ENCODE measurements around the gene ZDHHC7.

The ZDHHC7 gene

DNA sequence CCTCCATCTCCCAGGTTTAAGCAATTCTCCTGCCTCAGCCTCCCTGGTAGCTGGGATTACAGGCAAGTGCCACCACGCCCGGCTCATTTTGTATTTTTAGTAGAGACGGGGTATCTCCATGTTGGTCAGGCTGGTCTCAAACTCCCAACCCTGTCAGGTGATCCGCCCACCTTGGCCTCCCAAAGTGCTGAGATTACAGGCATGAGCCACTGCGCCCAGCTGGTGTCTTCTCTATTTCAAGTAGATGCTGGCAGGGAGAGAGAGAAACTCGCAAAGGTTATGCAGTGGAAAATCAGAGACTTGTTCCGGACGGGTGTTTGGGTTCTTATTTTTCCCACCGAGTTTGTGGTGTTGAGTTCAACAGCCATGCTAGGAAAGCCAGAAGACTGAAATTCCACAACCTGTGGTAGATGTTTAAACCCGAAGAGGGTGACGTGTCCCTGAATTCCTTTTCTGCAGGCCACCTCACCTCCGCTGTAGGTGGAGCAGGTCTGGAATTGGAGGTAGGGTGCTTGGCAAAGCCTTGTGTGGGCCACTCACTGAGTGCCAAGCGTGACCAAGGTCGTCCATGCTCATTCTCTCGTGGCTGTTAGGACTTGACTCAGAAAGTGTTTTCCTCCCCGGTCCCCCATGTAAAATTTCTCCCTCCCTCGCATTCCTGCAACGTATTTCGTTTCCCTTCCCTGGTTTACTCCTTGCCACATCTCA lies 7.3 kb upstream of the ZDHHC7 start:
- DNase-seq (ENCODE audit: low read depth): no peak

DNA sequence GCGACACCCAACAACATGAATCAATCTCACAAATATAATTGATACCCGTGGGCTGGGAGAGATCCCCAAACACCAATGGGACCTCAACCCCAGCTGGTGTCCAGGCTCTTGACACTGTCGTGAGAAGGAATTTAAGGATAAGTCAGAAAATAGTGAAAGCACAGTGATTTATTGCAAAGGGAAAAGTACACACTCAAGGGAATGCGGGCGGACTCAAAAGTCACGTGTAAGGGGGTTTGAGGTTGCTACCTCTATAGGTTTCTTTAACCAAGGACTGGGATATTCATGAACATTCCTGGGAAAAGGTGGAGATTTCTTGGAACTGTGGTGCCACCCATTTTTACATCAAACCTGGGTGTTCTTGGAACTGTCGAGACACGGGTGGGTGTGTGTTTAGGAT lies 6.3 kb upstream of the ZDHHC7 start:
- no peak for DNase-seq (ENCODE audit: low read depth)

DNA sequence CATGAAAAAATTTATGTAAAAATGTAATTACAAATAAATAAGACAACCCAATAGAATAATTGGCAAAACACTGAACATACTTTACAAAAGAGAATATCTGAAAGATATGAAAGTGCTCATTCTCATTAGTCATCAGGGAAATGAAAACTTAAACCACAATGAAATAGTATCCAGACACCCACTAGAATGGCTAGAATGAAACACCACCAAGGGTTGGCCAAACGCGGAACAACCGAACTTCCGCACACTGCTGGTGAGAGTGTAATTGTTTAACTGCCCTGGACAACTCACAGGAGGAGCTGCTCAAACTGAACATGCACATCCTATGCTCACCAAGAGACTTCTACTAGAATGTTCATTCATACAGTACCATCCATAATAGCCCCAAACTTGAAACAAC lies 5.8 kb upstream of the ZDHHC7 start:
- DNase-seq (ENCODE audit: low read depth): no peak

DNA sequence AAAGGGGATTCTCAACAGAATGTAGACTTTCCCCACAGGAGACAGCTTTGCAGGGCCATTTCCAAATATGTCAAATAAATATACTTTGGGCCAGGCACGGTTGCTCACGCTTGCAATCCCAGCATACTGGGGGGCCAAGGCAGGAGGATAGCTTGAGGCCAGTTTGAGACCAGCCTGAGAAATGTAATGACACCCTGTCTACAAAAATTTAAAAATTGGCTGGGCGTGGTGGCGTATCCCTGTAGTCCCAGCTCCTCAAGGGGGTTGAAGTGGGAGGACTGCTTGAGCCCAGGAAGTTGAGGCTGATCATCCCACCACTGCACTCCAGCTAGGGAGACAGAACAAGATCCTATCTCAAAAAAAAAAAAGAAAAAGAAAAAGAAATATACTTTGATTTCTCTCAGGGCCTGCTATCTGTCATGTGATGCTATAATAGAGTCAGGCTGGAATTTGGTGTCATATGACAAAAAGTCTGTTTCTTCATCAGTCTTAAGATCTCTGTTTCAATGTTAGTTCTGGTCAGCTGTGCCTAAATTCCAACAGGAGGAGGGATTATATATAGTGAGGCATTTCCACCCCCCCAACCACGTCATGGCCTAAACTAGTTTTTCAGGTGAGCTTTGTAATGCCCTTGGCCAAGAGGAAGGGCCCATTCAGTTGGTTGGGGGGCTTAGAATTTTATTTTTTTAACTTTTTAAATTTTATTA lies 4.3 kb upstream of the ZDHHC7 start:
- no peak for DNase-seq (ENCODE audit: low read depth)

DNA sequence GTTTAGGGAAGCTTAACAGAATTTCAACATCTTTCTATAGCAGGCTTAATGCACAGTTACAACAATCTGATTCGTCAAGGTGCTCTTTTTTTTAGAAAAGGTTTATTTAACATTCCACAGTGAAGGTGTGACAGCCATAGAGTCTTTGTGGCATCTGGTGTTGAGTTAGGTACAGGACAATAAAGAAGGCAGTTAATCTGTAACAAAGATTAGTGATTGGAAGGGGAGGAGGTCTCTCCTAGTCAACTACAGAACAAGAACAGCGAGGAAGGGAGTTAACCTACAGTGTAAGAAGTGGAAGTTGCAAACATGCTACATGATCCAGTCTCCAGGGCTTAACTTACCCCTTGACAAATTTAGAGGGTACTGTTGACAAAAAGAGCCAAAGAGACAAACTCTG lies 3.0 kb upstream of the ZDHHC7 start:
- DNase-seq (ENCODE audit: low read depth): no peak

DNA sequence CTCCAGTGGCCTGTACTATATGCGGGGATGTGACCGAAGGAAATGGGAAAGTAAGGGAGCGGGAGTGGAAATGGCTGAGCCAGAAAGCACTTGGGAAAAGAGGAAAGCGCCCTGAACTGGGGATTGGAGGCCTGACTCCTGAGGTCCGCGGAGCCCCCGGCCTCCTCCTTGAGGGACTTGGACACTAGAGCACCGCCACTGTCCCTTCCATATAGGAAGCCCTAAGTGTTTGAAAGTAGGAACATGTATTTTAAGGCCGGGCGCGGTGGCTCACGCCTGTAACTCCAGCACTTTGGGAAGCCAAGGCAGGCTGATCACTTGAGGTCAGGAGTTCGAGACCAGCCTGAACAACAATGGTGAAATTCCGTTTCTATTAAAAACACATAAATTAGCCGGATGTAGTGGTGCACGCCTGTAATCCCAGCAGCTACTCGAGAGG lies 530 bp upstream of the ZDHHC7 start:
- DNase-seq (ENCODE audit: low read depth): no peak

DNA sequence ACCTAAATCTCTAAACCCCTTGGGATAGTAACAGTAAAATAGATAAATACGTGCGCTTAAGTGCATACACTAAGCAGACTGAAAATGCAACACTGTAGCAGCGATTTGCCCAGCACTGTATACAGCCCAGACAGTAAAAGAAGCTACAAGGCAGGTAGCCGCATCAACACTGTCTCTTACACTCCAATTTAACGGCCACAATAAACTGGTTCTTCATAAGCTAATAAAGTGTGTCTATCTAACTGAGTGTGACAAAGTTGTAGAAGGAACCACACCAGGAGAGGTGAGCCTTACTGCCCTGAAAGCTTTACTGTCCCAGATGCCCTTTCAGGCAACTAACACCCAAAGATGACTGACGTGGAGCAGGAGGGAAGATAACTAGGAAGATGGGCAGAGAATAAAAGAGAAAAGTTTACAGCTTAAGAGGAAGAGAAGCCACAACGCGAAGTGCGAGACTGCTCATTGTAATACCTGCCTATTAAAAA lies 847 bp downstream of the ZDHHC7 start:
- no peak for DNase-seq (ENCODE audit: low read depth)

DNA sequence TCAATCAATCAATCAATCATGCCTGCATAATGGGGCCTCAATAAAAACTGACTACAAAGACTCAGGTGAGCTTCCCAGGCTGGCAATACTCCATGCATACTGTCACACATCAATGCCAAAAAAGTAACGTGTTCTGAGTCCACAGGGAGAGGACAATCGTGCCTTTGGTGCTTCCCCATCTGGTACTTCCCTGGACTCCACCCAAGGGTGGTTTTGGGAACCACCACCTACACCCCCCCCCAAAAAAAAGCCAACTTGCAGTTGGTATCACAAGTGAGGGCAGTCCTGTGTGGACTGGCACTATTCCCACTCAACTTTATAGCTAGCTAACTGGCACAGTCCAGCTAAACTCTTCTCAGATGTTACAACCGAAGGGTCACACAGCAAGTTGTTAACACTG lies 3.1 kb downstream of the ZDHHC7 start:
- no peak for DNase-seq (ENCODE audit: low read depth)

DNA sequence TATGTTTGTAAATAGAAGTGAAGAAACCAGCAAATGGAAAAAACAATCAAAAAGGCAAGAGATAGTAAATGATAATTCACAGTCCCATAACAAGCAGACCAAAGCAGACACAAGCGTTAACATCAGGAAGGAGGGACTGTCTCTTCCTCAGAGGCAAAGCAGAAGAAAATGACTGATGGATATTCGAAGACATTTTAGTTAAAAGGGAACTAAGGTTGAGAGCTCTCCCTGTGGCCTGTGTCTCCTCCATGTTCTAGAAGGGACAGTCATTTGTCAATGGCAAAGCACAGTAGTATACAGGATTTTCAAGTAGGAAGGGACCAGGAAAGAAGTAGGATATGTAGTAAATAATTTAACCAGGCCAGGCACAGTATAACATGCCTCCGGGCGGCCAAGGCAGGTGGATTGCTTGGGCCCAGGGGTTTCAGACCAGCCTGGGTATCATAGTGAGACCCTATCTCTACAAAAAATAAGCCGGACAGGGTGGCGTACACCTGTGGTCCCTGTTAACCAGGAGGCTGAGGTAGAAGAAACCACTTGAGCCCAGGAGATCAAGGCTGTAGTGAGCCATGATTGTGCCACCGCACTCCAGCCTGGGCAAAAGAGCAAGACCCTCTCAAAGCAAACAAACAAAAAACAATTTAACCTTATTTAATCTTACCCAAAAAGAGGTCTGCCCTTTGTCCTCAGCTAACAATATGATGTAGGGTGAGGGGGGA lies 3.7 kb downstream of the ZDHHC7 start:
- DNase-seq (ENCODE audit: low read depth): no peak

DNA sequence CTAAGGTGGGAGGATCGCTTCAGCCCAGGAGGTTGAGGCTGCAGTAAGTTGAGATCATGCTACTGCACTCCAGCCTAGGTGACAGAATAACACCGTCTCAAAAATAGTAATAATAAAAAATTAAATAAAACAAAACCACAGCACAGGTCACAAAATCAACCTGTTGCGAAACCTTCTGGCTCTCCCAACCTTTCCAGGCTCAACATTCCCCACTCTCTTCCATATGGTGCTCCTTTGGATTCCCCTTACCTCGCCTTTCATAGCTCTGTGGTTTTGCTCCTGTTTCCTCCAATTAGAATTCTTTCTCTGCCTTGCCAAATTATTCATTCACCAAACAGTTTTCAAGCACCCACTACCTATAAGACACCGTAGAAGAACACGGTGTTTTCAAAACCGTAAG lies 4.7 kb downstream of the ZDHHC7 start:
- DNase-seq (ENCODE audit: low read depth): no peak

DNA sequence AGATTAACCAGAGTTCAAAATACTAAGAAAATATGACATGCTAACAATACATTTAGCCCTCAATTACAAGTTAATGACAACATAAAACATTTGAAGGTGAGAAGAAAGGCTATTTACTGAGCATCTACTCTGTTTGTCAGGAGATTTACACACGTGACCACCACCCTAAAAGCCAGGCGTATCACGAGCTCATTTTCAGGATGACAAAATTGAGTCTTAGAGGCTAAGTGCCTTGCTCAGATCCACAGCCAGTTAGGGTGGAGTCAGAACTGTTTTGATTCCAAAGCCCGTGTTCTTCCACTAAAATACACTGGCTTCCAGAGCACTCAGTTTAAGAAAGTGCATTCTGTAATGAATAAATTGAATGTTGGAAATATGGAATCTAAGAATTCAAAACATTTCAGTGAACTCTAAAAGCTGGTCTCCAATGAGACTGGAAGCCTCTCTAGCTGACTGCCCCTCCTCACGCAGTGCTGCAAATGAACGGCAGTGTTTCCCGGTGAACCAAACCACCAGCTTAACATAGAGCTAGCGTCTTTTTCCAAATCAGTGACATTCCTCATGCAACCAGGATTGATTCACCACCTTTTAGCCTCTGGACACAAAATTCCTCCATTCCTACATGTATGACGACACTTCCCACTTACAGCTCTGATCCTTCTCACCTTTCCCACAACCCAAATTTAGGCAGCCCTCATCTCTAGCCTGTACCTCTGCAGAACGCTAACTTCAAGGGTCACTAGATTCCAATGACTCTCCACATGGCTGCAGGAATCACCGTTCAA lies 5.9 kb downstream of the ZDHHC7 start:
- DNase-seq (ENCODE audit: low read depth): no peak

DNA sequence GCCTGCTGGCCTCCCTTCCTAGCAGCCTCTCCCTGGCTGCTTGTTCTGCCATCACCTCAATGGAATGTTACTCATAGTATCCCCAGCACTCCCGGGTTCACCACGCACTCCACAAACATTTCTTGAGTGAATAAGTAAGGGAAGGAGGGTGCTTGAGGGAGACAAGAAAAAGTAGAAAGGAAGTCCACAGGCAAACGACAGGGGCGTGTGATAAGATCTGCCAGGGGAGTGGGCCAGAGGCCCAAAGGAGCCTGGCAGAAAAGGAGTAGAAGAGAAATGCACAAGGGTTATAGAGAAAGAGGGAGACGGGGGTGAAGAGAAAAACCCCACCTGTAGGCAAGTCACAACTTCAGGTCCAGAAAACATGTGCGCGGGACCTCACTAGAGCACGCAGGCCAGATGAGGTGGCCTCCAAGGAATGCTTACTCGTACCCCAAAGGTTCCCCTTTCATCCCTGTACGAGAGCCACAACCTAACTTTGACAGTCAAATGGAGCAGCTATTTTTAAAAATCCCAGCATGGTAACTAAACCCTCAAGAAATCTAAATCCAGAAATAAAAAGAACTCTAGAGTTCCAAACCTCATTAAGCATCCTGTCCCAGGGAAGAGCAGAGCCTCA lies 6.6 kb downstream of the ZDHHC7 start:
- peak; percentile 89 for DNase-seq (ENCODE audit: low read depth)

DNA sequence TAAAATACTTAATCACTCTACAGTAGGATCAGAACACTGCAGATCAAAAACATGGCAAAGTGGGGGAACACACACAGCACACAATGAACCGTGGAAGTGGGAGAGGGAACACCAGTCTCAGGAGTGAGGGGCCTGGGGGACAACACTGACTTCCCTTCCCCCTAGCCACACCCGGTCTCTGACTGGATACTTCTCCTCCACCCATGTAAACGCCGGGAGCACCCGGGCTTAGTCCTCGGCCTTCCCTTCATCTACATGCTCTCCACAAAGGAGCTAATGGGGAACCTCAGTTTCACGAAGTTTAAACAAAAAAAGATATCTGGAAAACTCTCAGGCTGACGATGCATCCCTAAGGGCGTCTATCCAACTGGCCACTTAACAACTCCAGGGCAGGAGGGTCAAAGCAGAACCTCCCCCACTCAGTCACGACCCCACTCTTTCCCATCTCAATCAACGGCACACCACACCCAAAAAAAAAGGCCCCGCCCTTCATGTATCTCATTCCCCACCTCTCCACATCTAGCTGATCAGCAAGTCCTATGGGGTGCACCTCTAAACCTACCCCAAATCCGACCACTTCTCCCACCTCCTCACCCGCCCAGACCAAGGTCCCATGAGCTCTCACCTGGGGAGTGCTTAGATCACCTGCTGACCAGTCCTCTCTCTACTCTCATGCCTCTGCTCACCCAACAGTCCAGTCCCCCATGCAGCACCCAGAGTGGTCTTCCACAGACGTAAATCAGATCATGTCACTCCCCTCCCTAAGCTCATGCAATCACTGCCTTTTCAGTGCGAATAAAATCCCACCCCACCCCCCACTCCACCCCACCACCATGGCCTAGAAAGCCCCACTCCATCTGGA lies 7.4 kb downstream of the ZDHHC7 start:
- DNase-seq (ENCODE audit: low read depth): no peak

DNA sequence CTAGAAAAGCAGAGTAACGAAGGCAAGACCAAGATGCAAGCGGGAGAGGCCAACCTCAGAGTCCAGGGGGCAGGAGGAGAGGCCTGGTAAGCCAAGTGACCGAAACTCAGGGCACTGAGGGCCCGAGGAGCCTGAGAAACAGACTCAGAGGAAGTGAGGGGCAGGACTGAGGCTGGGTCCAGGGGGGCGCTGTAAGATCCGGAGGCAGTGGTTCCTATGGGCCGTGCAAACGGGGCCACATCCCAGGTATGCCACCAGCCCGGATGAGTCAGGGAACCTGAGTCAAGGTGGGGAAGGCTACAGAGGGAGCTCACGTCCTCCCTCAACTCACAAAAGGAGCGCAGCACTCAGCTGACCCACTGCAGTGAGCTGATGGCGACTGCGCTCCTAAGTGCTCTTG lies 8.3 kb downstream of the ZDHHC7 start:
- no peak for DNase-seq (ENCODE audit: low read depth)

DNA sequence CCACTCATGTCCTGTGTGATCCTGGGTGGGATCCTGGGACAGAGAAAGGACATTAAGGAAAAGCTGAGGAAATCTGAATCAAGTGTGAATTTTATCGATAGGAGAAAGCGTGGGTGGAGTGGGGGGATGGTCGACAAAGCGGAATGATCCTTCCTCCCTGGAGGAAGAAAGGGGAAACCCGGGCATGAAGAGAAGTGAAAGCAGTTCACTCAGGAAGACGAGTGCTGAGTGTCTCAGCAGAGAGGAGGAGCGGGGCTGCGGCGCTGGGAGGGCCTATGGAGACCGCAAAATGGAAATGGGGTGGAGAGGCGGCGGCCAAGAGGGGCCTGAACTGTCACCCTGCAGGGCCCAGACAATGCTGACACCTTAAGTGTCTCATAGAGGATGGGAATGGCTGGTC lies 8.7 kb downstream of the ZDHHC7 start:
- no peak for DNase-seq (ENCODE audit: low read depth)

DNA sequence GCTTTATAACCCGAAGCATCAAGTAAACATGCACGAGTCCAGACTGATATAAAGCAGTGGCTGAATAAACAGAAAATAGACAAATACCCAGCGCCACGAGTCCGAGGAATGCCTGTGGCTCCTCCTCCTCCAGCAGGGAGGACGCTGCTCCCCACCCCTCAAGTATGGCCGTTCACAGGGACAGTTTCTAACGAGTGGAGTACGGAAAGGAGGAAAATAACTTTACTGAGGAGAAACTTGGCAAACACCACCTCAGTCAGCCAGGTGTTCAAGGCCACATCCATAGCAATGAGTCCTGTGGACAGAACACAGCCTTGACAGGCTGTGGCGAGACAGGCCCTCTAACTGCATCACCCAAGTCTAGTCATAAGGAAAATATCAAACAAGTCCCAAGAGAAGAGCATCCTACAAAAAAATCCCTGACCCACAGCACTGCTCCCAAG lies 9.2 kb downstream of the ZDHHC7 start:
- DNase-seq (ENCODE audit: low read depth): no peak

DNA sequence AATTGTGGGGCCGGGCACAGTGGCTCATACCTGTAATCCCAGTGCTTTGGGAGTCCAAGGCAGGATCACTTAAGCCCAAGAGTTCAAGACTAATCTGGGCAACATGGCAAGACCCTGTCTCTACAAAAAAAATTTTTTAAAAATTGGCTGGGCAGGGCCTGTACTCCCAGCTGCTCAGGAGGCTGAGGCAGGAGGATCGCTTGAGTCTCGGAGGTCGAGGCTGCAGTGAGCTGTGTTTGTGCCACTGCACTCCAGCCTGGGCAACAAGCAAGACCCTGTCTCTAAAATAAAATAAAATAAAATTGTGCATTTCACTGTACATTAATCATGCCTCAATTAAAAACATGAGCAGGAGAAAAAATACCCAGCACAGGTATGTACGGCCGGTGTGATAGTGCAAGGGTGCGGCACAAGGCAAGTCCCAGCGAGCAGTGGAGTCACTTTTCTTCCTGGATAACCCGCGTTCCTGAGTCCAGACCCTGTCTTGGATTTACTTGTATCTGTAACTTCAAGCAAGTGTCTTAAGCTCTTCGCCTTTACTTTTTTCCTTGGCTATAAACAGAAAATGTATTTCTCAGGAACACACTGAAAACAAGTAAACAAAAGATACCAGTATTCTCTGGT lies 11.4 kb downstream of the ZDHHC7 start:
- no peak for DNase-seq (ENCODE audit: low read depth)

DNA sequence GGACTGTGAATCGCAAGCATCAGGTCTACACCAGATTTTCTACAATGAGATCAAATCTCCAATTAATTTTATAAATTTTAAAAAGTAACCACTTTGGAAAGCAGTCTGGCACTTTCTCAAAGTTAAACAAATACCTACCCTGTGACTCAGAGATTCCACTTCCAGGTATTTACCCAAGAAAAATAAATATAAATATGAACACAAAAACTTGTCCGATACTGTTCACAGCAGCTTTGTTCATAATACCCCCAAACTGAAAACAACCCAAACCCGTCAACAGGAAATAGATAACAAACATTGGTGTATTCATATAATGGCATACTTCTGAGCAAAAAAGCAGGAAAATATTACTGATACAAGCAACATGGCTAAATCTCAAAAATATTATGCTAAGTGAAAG lies 12.1 kb downstream of the ZDHHC7 start:
- DNase-seq (ENCODE audit: low read depth): no peak

DNA sequence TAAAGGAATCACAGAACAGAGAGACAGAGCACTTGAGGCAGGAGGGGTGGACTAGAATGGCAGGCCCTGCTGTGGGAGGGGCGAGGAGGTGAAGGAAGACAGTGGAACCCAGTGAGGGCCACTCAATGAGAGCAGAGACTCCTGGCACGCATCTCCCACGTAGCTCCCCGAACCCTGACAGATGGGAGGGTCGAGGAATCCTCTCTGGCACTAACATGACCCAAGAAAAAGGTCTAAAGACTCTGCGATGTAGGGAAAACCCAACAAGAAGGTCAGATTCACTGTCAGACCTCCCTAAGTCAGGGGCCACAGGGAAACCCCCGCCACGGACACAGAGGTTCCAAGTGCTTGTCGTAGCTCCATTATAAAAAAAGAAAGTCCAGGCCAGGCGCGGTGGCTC lies 15.0 kb downstream of the ZDHHC7 start:
- DNase-seq (ENCODE audit: low read depth): no peak

DNA sequence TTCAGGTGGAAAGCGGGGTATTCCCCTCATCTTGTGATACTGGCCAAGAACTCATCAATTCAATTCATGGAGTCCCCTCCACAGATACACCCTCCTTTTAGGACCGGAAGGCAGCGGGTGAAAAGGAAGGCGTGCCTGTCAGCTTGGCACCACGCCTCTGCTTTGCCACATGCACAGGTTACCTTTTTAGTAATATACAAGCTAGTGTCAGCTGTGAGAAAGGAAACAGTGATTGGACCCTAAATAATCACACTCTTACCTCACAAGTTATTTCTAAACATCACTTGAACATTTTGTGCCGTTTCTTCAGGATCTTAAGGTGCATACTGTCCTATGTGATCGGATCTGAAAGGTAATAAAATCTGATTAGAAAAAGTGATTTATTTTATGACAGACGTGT lies 15.7 kb downstream of the ZDHHC7 start:
- no peak for DNase-seq (ENCODE audit: low read depth)
